Peyer's patch (tissue), 4 donors: ENCODE results near the gene RPTOR. TPM values are rescaled to one million over a fixed set of nuclear protein-coding genes. Genes with fewer than 3 reads are reported as not detected.

Source experiments
- DNase-seq, 3 donors: peaks; one replicate each; pipeline ENCODE4 v3.0.0-alpha.2; 2017 to 2019
- H3K27ac ChIP-seq, 4 donors: fragments of 200-600 bp; sonication (generic); one replicate each; pipeline ENCODE4 v1.5.1; 2016 to 2019
- H3K27me3 ChIP-seq, 2 donors: fragments of 200-600 bp; sonication (generic); one replicate each; pipeline ENCODE4 v1.5.1; 2019
- H3K36me3 ChIP-seq, 3 donors: fragments of 200-600 bp; sonication (generic); one replicate each; pipeline ENCODE4 v1.5.1; 2016 to 2019
- H3K4me1 ChIP-seq, 4 donors: fragments of 200-600 bp; sonication (generic); one replicate each; pipeline ENCODE4 v1.5.1; 2016 to 2019
- H3K4me3 ChIP-seq, 4 donors: fragments of 200-600 bp; sonication (generic); 1 replicate in 3 of 4; 2 replicates in 1 of 4; pipeline ENCODE4 v1.5.1; 2016 to 2019; ENCODE audit warnings: mild to moderate bottlenecking in 1 of 4
- H3K9me3 ChIP-seq, 4 donors: fragments of 200-600 bp; sonication (generic); one replicate each; pipeline ENCODE4 v1.5.1; 2016 to 2019; ENCODE audit warnings: mild to moderate bottlenecking in 1 of 4
- POLR2A ChIP-seq, 2 donors: fragments of 450-650 bp; IDR thresholded peaks; one replicate each; pipeline ENCODE4 v1.5.1; 2017; ENCODE audit warnings: antibody characterized with exemption in 2 of 2, mild to moderate bottlenecking in 2 of 2, moderate library complexity in 2 of 2
- total RNA-seq, 4 donors: library from RNA; depleted of rRNA; stranded (reverse); fragments of >200 nt; gene quantifications; one replicate each; pipeline ENCODE4 v1.1.0, GENCODE V29; 2016
- TF ChIP-seq, protein P1 (sequence below), 6 experiments: fragments of 450-650 bp in 4 of 6; fragments of 200-600 bp in 2 of 6; sonication (generic) in 1 of 6; IDR thresholded peaks; one replicate each; pipeline ENCODE4 v1.5.1; 2017 to 2019; ENCODE audit warnings: antibody characterized with exemption in 6 of 6, mild to moderate bottlenecking in 3 of 6, moderate library complexity in 1 of 6

RPTOR gene
- total RNA-seq, 4 donors from 2014 or later: 42.4 to 73.6 (median 64.2) TPM

DNA sequence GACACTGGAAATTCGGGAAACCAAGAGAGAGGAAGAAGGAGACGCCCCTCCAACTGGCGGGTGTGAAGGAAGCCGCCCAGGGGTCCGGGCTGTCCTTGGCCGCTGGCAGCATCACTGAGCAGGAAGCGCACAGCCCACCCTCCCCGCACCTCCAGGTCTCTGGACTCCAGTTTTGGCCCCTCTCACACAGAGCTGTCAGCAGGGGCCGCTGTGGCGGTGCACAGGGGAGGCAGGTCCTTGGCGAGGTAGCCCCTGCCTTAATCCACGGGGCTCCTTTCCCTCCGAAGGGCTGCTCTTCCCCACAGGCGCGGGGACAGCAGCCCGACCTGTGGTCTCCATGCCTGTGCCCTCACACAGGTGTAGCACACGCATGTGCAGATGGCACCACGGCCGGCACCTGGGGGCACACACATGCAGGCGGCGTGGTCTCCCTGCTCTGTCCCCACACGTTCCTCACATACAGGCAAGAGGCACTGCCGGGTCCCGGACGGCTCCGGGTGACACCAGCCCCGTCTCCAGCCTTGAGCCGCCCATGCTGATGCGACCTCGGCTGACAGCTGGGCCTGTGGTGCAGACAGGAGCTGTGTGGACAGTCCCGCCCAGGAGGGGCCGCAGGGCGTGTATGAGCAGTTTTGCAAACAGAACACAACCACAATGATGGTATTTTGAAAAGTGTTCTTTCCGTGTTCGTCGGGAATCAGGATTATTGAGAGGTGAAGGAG lies 420.4 kb downstream of the RPTOR start:
- Histone ChIP-seq H3K27ac (no peak overlapping the region), H3K4me3 (no peak overlapping the region), H3K36me3 (peaks cover 0 to 18% (median 0%) of the 10 kb centered on the region in 3 donors), H3K4me1 (peaks cover 0 to 22% (median 0%) of the 10 kb centered on the region in 4 donors), H3K27me3 (no peaks in the 10 kb centered on the region), H3K9me3 (no peaks in the 10 kb centered on the region)
- TF ChIP-seq, protein P1, sequence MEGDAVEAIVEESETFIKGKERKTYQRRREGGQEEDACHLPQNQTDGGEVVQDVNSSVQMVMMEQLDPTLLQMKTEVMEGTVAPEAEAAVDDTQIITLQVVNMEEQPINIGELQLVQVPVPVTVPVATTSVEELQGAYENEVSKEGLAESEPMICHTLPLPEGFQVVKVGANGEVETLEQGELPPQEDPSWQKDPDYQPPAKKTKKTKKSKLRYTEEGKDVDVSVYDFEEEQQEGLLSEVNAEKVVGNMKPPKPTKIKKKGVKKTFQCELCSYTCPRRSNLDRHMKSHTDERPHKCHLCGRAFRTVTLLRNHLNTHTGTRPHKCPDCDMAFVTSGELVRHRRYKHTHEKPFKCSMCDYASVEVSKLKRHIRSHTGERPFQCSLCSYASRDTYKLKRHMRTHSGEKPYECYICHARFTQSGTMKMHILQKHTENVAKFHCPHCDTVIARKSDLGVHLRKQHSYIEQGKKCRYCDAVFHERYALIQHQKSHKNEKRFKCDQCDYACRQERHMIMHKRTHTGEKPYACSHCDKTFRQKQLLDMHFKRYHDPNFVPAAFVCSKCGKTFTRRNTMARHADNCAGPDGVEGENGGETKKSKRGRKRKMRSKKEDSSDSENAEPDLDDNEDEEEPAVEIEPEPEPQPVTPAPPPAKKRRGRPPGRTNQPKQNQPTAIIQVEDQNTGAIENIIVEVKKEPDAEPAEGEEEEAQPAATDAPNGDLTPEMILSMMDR (IDR thresholded peaks at IDR 0.05): no peak
- TF ChIP-seq POLR2A (IDR thresholded peaks at IDR 0.05): no peak
- DNase-seq: no peak

DNA sequence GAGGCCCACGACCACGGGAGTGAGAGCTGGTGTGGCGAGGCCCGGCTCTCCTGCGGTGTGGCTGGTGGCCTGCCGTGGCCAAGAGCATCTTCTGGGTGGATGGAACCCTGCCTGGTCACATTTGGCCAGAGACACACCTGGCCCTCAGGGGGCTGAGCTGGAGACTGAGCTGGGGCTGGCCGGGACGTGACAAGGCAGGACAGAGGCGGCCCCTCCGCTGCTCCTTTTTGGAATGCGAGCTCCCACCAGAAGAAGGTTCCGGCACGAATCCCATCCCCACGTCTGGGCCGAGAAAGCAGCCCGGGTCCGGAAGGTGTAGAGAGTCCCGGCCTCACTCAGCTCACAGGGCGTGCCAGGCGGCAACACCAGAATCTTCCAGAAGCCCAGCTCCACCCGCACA lies 421.0 kb downstream of the RPTOR start:
- no peaks in the 10 kb centered on the region for H3K27me3 ChIP-seq
- no peak overlapping the region for H3K4me3 ChIP-seq
- TF ChIP-seq, protein P1 (IDR thresholded peaks at IDR 0.05): no peak
- TF ChIP-seq POLR2A (IDR thresholded peaks at IDR 0.05): no peak
- no peaks in the 10 kb centered on the region for H3K9me3 ChIP-seq
- H3K4me1 ChIP-seq: peaks cover 0 to 23% (median 0%) of the 10 kb centered on the region in 4 donors
- H3K27ac ChIP-seq: no peak overlapping the region
- peaks cover 0 to 18% (median 0%) of the 10 kb centered on the region in 3 donors for H3K36me3 ChIP-seq
- no peak for DNase-seq

DNA sequence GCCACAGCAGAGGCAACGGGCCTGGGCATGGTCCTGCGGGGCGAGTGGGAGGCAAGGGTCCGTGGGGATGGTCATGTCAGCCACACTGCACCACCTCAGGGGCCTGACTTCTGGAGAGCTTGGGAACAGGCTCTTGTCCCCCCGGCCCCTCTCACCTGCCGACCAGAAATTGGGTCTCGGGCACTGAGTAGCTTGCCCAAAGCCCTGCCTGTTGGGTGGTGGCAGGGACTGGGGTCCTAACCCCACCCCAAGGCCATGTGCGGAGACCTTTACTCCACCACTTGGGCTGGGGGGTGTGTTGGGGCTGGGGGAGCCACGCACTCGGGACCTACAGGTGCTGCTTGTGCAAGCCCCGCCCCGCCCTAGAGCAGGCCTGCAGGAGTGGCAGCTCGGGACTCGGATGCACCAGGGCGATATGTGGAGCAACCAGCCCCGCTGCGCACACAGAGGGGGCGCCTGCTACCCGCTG lies 422.8 kb downstream of the RPTOR start:
- peaks cover 0 to 26% (median 0%) of the 10 kb centered on the region in 4 donors for H3K4me1 ChIP-seq
- H3K36me3 ChIP-seq: peaks cover 0 to 18% (median 0%) of the 10 kb centered on the region in 3 donors
- H3K9me3 ChIP-seq: no peaks in the 10 kb centered on the region
- no peak overlapping the region for H3K4me3 ChIP-seq
- TF ChIP-seq, protein P1 (IDR thresholded peaks at IDR 0.05): no peak
- no peak for TF ChIP-seq POLR2A (IDR thresholded peaks at IDR 0.05)
- no peak overlapping the region for H3K27ac ChIP-seq
- no peaks in the 10 kb centered on the region for H3K27me3 ChIP-seq
- DNase-seq: no peak

DNA sequence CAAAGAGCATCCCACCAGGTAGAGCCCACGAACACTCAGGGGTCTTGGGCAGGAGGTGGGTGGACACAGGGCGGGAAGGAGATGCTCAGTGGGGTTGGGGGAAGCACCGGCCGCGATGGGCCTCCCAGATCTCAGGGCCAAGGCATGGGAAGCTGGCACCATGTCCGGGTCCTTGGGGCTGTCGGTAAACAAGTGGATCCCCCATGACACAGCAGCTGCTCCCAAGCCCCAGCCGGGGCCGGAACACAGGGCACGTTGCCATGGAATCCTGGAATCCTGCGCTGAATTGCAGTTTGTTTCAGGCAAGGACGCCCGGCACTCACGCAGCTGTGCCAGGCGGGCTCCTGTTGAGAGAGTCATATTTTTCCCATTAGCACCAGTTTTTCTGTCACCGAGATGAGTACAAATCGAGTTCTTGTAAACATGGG lies 424.0 kb downstream of the RPTOR start:
- Histone ChIP-seq H3K27ac (peak overlapping the region in 1 of 4 donors; percentile 31), H3K4me3 (no peak overlapping the region), H3K36me3 (peaks cover 0 to 18% (median 0%) of the 10 kb centered on the region in 3 donors), H3K9me3 (no peaks in the 10 kb centered on the region), H3K4me1 (peaks cover 0 to 26% (median 0%) of the 10 kb centered on the region in 4 donors), H3K27me3 (no peaks in the 10 kb centered on the region)
- TF ChIP-seq, protein P1 (IDR thresholded peaks at IDR 0.05): no peak
- no peak for TF ChIP-seq POLR2A (IDR thresholded peaks at IDR 0.05)
- no peak for DNase-seq

DNA sequence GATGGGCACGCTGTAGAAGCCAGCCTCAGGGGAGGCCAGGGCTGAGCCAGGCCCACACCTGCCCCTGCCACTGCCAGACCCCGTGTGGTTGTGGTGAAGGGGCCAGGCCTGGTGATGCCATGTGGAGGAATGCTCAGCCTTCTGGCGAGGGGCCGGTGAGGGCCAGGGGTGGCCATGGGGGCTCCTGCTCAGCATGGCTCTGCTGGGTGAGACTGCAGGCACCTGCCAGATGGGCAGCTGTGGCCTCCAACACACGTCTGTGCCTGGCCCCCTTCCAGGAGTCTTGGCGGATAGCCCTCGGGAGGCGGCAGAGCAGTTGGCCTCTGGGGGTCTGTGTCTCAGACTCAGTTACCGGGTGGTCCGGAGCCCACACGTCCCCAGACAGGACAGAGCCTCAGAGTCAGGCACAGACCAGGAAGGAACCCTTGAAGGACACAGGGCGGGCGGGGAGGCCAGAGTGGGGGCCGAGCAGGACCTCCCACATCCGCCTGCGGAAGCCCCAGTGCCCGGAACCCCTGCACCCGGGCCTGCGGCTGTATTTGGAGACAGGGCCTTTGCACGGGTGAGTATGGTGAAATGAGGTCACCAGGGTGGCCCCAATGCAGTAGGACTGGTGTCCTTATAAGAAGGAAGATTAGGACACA lies 424.5 kb downstream of the RPTOR start:
- H3K4me1 ChIP-seq: peaks cover 0 to 26% (median 0%) of the 10 kb centered on the region in 4 donors
- no peak for DNase-seq
- no peaks in the 10 kb centered on the region for H3K27me3 ChIP-seq
- H3K4me3 ChIP-seq: no peak overlapping the region
- H3K36me3 ChIP-seq: peaks cover 0 to 15% (median 0%) of the 10 kb centered on the region in 3 donors
- peak overlapping the region in 1 of 4 donors; percentile 31 for H3K27ac ChIP-seq
- no peaks in the 10 kb centered on the region for H3K9me3 ChIP-seq
- no peak for TF ChIP-seq POLR2A (IDR thresholded peaks at IDR 0.05)
- TF ChIP-seq, protein P1 (IDR thresholded peaks at IDR 0.05): no peak
